GM18909 (cell line): ENCODE results near the gene DNMT1.
A peak's percentile ranks its signal among the peaks of the same experiment; 100 is the strongest.
"Not testable (repeated sequence)": the region's sequence is repeated elsewhere in the genome, so short reads cannot be mapped to it uniquely, and the experiment has no call there.

Source experiments
- ATAC-seq: cut with Tn5 transposase; IDR thresholded peaks from one replicate; pipeline ENCODE4 v1.9.1; 2021; ENCODE audit warnings: mild to moderate bottlenecking; ENCODE audit not compliant: unreplicated experiment, poor library complexity

The DNMT1 gene

DNA sequence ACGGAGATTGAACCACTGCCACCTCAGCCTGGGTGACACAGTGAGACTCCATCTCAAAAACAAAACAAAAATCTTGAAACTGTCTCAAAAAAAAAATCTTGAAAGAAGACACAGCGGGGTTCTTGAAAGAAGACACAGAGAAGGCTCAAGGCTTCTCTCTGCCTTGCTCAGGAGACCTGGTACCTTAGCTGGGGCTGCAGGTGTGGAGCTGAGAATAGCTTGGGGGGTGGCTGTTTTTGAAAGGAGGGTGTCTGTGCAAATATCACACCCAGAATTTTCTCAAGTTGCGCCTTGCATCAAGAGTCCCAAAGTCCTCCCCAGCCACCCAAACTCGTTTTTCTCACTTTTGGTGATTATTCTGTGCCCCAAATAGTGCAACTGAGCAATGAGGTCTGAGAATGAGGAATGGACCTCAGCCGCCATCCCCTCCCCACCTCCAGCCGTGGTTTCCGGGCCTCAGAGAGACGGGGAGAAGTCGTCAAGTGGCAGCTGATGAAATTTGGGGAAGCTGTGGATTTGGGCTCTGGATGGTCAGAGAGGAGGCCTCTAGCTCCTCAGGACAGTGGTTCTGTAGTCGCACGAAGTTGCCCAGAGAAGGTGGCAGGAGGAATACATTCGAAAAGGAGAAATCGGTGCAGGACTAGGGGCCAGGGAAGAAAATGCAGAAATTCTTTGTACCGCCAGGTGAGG is 27.6 kb upstream of the DNMT1 start:
- ATAC-seq, result no peak

DNA sequence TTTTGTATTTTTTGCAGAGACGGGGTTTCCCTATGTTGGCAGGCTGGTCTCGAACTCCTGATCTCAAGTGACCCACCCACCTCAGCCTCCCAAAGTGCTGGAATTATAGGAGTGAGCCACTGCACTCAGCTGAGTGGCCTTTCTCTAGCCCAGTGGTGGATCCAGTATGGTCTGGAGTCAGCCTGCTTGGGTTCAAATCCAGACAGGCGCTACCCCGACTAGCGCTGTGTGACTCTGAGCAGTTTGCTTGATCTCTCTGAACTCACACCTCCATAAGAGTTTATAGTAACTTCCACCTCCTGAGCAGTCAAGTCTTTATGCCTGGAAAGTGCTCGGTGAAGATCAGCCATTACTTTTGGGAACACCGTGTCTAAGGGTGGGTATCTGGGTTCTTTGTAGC is 25.9 kb upstream of the DNMT1 start:
- ATAC-seq, result no peak

DNA sequence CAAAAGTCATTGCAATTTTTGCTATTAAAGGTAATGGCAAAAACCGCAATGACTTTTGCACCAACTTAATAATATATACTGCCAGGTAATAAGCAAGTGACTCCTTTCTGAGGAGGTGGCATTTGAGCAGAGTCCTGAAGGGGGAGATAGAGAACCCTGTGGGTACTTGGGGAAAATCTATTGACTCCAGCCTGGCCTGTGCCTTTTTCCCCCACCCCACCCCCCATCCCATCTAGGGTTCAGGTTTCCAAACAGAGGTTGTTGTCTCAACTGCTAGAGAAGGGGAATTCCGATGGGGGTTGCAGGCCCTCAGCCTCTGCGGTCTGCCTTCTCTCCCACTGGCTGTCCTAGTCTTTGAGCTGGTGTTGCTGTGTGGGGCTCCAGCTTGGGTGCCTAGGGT is 24.9 kb upstream of the DNMT1 start:
- no peak for ATAC-seq

DNA sequence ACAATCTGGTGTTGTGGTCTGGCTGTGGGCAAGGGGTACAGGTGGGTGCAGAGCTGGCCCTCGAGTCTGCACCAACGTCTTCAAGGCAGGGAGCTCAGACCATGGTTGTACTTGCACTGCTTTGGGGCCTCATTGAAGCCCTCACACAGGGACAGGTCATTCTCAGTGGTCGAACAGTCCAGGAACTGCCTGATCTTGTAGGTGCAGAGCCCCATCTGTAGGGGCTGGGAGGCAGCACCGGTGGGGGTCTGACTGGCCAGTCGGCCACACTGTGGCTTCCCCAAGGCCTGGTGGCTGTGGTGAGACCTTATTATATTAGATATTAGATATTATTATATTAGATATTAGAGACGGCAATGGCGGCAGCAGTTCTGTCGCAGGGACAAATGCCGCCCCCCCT is 22.3 kb upstream of the DNMT1 start:
- no peak for ATAC-seq

DNA sequence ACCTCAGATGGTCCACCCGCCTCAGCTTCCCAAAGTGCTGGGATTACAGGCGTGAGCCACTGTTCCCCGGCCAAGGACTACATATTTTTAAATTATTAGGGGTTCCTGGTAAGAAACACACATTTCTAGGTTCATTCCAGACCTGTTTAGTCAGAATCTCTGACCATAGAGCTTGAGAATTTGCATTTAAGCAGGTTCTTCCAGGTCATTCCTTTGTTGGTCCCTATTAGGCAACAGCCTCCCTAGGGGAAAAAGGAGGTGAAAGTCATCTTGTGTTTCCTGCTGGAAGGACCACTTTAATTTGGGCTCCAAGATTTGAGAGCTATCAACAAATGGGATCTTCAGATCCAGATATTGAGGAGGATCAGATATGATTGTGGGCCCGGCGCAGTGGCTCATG is 20.0 kb upstream of the DNMT1 start:
- no peak for ATAC-seq

DNA sequence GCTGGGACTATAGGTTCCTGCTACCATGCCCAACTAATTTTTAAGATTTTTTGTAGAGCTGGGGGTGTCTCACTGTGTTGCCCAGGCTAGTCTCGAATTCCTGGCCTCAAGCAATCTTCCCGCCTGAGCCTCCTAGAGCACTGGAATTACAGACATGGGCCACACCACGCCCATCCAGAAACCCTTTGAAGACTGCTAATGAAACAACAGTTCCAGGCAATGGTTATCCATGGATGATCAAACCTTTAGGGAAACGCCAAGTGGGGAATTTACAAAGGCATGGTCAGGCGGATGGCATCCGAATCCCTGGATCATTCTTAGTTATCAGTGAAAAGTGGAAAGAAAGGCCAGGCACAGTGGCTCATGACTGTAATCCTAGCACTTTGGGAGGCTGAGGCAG is 16.9 kb upstream of the DNMT1 start:
- no peak for ATAC-seq

DNA sequence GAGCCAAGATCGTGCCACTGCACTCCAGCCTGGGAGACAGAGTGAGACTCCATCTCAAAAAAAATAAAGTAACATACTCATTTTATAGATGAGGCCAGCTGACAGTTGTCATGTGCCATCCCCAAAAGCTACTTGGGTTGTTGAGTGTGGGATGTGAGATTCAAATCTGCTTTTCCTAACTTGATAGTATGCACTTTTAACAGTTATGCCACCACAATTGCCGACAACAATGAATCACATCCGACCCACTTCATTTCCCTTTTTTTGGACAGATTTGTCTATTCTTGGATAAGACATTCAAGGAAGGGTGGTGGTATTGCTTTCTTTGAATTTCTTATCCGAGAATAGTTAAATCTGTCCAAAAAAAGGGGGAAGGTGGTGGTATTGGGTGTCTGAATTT is 16.3 kb upstream of the DNMT1 start:
- no peak for ATAC-seq

DNA sequence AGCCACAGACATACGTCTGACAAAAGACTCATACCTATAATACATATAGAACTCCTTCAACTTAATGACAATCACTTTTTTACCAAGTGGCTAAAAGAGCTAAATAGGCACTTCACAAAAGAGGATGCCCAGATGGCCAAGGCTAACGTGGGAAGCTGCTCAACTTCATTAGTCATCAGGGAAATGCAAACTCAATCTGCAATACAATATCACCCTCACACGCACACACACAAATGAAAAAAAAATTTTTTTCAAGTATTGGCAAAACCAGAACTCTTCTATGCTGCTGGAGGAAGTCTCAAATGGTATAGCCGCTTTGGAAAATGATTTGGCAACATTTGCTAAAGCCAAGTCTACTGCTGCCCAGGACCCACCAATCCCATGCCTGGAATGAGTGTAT is 14.6 kb upstream of the DNMT1 start:
- no peak for ATAC-seq

DNA sequence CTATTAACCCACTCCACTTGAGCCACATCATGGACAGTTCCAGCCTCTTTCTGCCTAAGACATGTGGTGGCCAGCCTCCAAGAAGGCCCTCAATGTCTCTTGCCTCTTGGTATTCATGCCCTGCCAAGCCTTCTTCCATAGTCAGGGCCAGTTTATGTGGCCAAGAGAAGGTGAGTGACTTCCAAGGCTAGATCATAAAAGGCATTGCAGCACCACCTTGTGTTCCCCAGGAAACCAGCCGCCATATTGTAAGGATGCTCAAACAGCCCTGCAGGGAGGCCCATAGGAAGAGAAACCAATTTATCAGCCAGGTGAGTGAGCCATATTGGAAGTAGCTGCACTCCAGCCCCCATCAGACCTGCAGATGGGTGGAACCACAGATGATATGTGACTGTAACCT is 12.3 kb upstream of the DNMT1 start:
- no peak for ATAC-seq

DNA sequence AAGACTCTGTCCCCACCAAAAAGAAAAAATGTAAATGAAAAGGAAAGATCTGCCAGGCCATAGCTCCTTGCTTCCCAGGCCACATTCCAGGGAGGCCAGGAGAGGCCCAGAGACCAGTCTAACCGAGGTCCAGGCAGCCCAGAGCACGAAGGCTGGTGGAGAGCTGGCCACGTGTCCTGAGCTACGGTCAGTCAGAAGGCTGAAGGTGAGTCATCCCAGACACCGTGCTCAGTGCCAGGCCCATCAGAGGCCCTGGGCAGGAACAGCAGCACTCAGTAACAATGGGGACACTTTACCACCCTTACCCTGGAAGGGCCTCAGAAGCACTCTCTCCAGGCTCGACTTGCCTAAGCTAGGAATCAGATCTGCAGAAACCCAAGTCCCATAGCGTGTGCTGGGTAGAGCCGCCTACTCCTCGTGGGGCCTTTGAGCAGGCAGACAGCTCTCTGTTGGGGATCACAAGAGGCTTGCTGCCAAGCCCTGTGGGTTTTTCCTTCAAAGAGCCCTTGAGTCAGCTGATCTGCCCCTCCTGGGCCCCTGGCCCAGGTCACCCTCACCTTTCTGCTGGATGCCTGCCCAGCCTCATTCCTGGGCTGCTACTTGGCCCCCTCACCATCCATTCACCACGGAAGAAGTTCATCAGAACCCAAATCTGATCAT is 11.6 kb upstream of the DNMT1 start:
- no peak for ATAC-seq

DNA sequence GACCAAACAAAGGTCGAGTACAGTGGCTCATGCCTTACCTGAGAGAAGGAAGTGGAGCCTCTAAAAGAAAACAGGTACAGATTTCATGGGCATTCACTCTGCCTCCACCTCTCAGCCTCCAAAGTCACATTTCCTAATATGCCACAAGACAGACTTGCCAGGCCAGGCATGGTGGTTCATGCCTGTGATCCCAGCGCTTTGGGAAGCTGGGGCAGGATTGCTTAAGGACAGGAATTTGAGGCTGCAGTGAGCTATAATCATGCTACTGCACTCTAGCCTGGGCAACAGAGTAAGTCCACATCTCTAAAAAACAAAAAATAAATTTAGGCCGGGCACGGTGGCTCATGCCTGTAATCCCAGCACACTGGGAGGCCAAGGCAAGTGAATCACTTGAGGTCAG is 10.9 kb upstream of the DNMT1 start:
- no peak for ATAC-seq

DNA sequence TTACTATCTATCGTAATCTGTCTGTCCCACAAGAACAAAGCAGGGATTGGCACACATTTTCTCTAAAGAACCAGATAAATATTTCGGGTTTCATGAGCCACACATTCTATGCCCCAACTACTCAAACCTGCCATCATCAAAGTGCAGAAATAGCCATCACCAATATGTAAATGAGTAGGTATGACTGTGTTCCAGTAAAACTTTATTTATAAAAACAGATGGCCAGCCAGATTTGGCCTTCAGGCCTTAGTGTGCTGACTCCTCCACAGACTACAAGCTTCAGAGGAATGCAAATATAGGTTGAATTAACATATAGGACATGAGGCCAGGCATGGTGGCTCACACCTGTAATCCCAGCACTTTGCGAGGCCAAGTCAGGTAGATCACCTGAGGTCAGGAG is 8.9 kb upstream of the DNMT1 start:
- ATAC-seq, result no peak

DNA sequence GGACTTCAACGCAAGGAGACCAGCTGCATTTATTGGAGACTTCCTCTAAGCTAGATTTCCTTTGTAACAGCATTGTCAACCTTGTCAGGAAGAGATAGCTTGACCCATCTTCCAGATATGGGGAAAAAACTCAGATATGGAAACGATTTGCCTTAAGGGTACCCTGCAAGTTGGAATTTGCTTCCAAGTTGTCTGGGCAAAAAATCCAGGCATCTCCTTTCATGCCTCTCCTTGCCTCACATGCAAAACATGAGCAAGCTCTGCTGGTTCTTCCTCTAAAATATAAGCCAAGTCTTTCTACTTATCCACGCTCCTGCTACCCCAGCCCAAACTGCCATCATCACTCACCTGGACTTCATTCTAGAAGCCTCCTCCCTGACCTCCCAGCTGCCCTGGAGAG is 6.4 kb upstream of the DNMT1 start:
- ATAC-seq, result no peak

DNA sequence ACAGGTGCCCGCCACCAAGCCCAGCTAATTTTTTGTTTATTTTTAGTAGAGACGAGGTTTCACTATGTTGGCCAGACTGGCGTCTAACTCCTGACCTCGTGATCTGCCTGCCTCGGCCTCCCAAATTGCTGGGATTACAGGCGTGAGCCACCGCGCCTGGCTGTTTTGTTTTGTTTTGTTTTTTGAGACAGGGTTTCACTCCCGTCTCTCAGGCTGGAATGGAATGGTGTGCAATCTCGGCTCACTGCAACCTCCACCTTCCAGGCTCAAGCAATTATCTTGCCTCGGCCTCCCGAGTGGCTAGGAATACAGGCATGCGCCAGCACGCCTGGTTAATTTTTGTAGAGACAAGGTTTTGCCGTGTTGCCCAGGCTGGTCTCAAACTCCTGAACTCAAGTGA is 5.3 kb upstream of the DNMT1 start:
- not testable (repeated sequence) for ATAC-seq

DNA sequence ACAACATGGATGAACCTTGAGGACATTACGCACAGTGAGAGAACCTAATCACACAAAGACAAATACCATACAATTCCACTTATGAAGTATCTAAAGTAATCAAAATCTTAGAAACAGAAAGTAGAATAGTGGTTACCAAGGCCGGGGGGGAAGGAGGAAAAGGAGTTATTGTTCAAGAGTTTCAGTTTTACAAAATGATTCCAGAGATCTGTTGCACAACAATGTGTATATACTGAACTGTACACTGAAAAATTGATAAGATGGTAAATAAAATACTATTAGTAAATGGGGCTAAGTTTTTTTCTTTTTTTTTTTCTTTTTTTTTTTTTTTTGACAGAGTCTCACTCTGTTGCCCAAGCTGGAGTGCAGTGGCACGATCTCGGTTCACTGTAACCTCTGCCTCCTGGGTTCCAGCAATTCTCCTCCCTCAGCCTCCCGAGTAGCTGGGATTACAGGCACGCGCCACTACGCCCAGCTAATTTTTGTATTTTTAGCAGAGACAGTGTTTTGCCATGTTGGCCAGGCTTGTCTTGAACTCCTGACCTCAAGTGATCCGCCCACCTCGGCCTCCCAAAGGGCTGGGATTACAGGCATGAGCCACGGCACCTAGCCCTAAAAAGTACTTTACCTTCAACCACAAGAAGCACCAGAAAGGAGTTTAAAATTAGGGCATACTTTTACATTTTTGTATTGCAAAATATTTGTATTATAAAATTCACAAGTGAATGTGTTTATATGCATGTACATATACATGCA is 4.3 kb upstream of the DNMT1 start:
- ATAC-seq, result not testable (repeated sequence)

DNA sequence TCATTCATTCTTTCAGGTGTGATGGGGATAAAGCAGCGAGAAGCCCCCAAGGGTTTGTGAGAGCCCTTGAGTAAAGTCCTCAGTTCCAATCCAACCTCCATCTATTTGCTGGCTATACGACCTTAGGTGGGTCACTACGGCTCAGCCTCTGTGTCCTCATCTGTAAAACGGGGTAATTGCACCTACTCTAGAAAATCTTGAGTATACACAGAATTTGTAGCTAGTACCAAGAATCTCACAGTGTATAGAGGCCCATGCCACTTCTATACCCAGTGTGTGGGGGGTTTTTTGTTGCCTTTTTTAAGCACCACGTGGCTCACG is 406 bp upstream of the DNMT1 start:
- no peak for ATAC-seq

DNA sequence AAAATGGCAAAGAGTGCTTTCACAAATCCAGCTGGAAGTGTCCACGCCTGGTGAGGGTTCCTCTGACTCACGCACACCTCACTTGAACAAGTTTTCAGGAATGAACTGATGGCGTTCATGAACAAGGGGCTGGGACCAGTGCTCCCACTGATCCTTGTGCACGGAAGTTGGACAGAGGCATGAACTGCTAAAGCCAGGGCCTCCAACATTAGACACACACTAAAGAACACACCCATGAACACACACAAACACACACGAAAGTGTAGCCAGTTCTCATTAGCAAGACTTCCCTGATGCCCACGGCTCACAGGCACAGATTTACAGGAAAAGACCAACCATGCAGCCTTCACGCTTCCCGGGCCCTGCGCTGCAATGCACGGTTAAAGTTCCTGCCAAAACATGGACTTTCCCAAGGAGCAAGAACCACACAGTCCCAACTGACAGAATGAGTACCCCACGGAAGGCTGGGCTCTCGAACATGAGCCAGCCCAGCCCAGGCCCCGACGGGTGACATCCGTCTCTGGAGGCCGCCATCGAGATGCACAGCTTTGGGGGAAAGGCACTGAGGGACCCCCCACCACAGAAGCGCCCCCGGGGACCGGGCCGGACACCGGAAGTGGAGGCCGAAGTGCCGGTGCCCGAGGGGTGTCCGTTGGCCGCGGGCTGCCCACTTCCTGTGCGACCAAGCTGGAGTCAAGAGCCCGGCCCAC is 808 bp downstream of the DNMT1 start:
- peak; percentile 19 for ATAC-seq

DNA sequence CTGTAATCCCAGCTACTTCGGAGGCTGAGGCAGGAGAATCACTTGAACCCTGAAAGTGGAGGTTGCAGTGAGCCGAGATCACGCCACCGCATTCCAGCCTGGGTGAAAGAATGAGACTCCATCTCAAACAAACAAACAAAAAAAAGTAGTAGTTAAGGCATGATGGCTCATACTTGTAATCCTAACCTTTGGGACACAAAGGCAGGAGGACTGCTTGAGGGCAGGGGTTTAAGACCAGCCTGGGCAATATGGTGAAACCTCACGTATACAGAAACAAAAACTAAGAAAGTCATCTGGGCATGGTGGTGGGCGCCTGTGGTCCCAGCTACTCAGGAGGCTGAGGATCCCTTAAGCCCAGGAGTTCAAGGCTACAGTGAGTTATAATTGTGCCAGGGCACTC is 1.8 kb downstream of the DNMT1 start:
- no peak for ATAC-seq

DNA sequence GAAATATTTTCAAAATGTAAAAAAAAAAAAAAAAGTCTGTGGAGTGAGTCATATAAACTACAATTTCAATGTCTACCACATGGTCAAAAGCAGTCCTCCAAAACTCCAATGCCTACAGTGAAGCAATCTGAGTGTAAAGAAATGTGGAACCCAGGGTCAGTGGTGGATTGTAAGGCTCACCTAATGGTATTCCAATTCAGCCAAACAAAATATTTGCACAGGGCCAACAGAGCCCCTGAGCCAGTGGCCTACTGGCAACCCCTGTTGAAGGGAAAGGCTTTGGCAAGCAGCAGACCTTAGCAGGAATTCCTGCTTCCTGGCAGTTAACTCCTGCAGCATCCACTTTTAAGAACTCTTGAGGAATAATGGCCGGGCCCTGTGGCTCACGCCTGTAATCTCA is 3.4 kb downstream of the DNMT1 start:
- no peak for ATAC-seq

DNA sequence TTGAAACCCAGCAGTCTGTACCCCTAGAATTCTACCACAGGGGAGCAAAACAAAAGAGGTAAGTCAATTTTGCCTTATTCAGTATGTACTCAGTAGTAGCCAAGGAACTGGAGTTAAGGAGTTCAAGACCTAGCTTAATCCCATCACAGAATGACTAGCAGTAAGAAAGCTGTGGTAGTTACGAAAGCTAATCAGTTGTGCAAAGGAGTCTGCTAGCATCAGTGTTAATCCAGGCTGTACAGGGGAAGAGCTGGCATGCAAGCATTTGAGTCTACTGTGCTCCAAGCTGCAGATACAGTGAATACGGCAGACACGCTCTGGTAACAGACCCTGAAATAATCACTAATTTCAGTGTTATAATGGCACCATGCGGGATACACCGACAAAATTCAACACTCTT is 4.7 kb downstream of the DNMT1 start:
- ATAC-seq, result no peak

DNA sequence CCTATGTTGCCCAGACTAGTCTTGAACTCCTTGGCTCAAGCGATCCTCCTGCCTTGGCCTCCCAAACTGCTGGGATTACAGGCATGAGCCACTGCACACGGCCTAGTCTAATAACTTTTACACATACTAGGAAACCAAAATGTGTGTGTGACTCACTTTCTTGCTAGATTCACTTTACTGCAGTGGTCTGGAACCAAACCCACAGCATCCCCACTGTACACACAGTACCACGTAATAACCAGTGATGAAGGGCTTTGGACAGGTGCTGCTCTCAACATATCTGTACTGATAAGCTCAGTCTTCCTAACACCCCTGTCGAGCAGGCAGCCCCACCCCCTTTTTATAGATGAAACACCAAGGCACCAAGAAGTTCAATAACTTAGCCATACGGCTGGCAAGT is 5.1 kb downstream of the DNMT1 start:
- no peak for ATAC-seq
